Endothelial cell of umbilical vein (primary cell): ENCODE results near the gene RAB31. TPM values are rescaled to one million over a fixed set of nuclear protein-coding genes. Genes with fewer than 3 reads are reported as not detected.

Experiments used
- BruUV-seq: library from RNA; stranded (reverse); fragments of 400-500 nt; replicated peaks from 2 replicates; lab custom pipeline; 2021; lab: Mats Ljungman, UMichigan
- CTCF ChIA-PET: fragments of 300-600, 350-600 bp; sonication (Branson Sonifier 250); formaldehyde crosslinking; loops from one replicate; lab custom pipeline; 2021; ENCODE audit warnings: antibody characterized with exemption, inconsistent platforms; lab: Charles Lee
- POLR2A ChIA-PET: fragments of 300-600, 350-600 bp; sonication (Branson Sonifier 250); formaldehyde crosslinking; loops from one replicate; lab custom pipeline; 2021; ENCODE audit warnings: antibody characterized with exemption, inconsistent platforms; lab: Charles Lee
- DNase-seq: peaks from one replicate; pipeline ENCODE4 v3.0.0-alpha.2; 2011; ENCODE audit warnings: low read depth, low spot score
- FAIRE-seq: peaks from 2 replicates; lab custom pipeline; 2011; peaks lifted over from hg19 to GRCh38; lab: Jason Lieb, UNC
- H2AFZ ChIP-seq: 2 replicates; pipeline ENCODE4 v1.6.0; 2012; ENCODE audit warnings: low read depth, low read length, control low read depth, inconsistent platforms
- H3K27ac ChIP-seq: 2 replicates; pipeline ENCODE4 v1.5.1; 2011; ENCODE audit warnings: low read depth, mild to moderate bottlenecking, control low read depth, low read length, moderate library complexity; ENCODE audit not compliant: insufficient read depth
- H3K27me3 ChIP-seq, 2 experiments: 2 replicates each; pipeline versions ENCODE4 v1.6.0 to v1.6.1; 2011; ENCODE audit warnings: low read length in 2 of 2, mixed read lengths in 1 of 2; ENCODE audit not compliant: control insufficient read depth in 2 of 2, insufficient read depth in 2 of 2
- H3K36me3 ChIP-seq, 2 experiments: 2 replicates in 1 of 2; 3 replicates in 1 of 2; pipeline ENCODE4 v1.5.1; 2011; ENCODE audit warnings: low read length in 2 of 2, mild to moderate bottlenecking in 1 of 2, moderate library complexity in 1 of 2; ENCODE audit not compliant: control insufficient read depth in 2 of 2, insufficient read depth in 2 of 2; ENCODE audit errors: extremely low read depth in 1 of 2
- H3K4me1 ChIP-seq: 3 replicates; pipeline ENCODE4 v1.5.1; 2011; ENCODE audit warnings: mild to moderate bottlenecking, low read length; ENCODE audit not compliant: control insufficient read depth, insufficient read depth; ENCODE audit errors: extremely low read depth
- H3K4me2 ChIP-seq: 2 replicates; pipeline ENCODE4 v1.6.1; 2011; ENCODE audit warnings: low read length, control low read depth, mixed read lengths; ENCODE audit not compliant: insufficient read depth
- H3K4me3 ChIP-seq, 3 experiments: fragments of 200-600 bp in 1 of 3; sonication (generic), shearing (Covaris generic) in 1 of 3; replicated peaks in 1 of 3; 2 replicates each; pipeline ENCODE4 v1.5.1; 2011 to 2016; ENCODE audit warnings: control low read depth in 3 of 3, low read length in 3 of 3, mild to moderate bottlenecking in 2 of 3, inconsistent platforms in 1 of 3, low read depth in 1 of 3, moderate library complexity in 1 of 3; ENCODE audit not compliant: insufficient read depth in 1 of 3
- H3K79me2 ChIP-seq: 2 replicates; pipeline ENCODE4 v1.6.0; 2012; ENCODE audit warnings: low read length, inconsistent platforms; ENCODE audit not compliant: control insufficient read depth, insufficient read depth
- H3K9ac ChIP-seq: replicated peaks from 2 replicates; pipeline ENCODE3; 2011; ENCODE audit warnings: low read length, control low read depth; ENCODE audit not compliant: insufficient read depth; ENCODE audit errors: extremely low read depth
- H3K9me1 ChIP-seq: replicated peaks from 3 replicates; pipeline ENCODE4 v1.6.0; 2011; ENCODE audit warnings: mild to moderate bottlenecking, low read length; ENCODE audit not compliant: control insufficient read depth, insufficient read depth; ENCODE audit errors: extremely low read depth
- H3K9me3 ChIP-seq: replicated peaks from 2 replicates; pipeline ENCODE4 v1.5.1; 2012; ENCODE audit warnings: low read length, inconsistent platforms; ENCODE audit not compliant: control insufficient read depth, insufficient read depth
- H4K20me1 ChIP-seq: replicated peaks from 2 replicates; pipeline ENCODE3; 2011; ENCODE audit warnings: mild to moderate bottlenecking, low read length; ENCODE audit not compliant: control insufficient read depth, insufficient read depth; ENCODE audit errors: extremely low read depth
- CTCF ChIP-seq, 2 donors: IDR thresholded peaks; 1 replicate in 1 of 2; 2 replicates in 1 of 2; pipeline ENCODE4 v1.5.1; 2011; ENCODE audit warnings: low read length in 2 of 2, mild to moderate bottlenecking in 2 of 2, moderate library complexity in 2 of 2, control low read depth in 1 of 2, inconsistent platforms in 1 of 2, low read depth in 1 of 2; ENCODE audit not compliant: insufficient read depth in 1 of 2; ENCODE audit errors: extremely low read depth in 1 of 2
- EZH2 ChIP-seq: IDR thresholded peaks from 2 replicates; pipeline ENCODE4 v1.6.1; 2012; ENCODE audit warnings: borderline replicate concordance, low read depth, mild to moderate bottlenecking, moderate library complexity, low read length, inconsistent platforms; ENCODE audit not compliant: severe bottlenecking
- FOS ChIP-seq: IDR thresholded peaks from 2 replicates; pipeline ENCODE4 v1.6.1; 2011; ENCODE audit warnings: mild to moderate bottlenecking, low read length, moderate library complexity, borderline replicate concordance; ENCODE audit not compliant: insufficient read depth
- GATA2 ChIP-seq: IDR thresholded peaks from 2 replicates; pipeline ENCODE4 v1.7.0; 2011; ENCODE audit warnings: low read depth, mild to moderate bottlenecking, moderate library complexity, mixed read lengths, low read length; ENCODE audit not compliant: insufficient read length, insufficient read depth
- JUN ChIP-seq: IDR thresholded peaks from 2 replicates; pipeline ENCODE4 v1.6.1; 2011; ENCODE audit warnings: borderline replicate concordance, low read depth; ENCODE audit not compliant: insufficient read length, insufficient read depth
- MAX ChIP-seq: IDR thresholded peaks from 2 replicates; pipeline ENCODE4 v1.6.1; 2011; ENCODE audit not compliant: insufficient read depth, insufficient read length
- MYC ChIP-seq: IDR thresholded peaks from one replicate; pipeline ENCODE4 v1.6.1; 2011; ENCODE audit warnings: mild to moderate bottlenecking, low read depth, low read length
- POLR2A ChIP-seq: IDR thresholded peaks from 2 replicates; pipeline ENCODE4 v1.6.1; 2012; ENCODE audit warnings: low read depth, mild to moderate bottlenecking, control low read depth, low read length
- POLR2AphosphoS5 ChIP-seq: IDR thresholded peaks from 2 replicates; pipeline ENCODE4 v1.6.1; 2012; ENCODE audit warnings: low read depth, mild to moderate bottlenecking, control low read depth, low read length, moderate library complexity; ENCODE audit not compliant: insufficient read depth
- dilution Hi-C: fragments of 300-500 bp; cut with MboI; formaldehyde crosslinking; loops from one replicate; pipeline ENCODE4 v1.15.0; 2019; ENCODE audit warnings: low sequenced_read_pairs; ENCODE audit not compliant: extremely low pct_ligation_motif_present
- intact Hi-C: fragments of 100-400 bp; cut with micrococcal nuclease; formaldehyde crosslinking; loops from one replicate; pipeline ENCODE4 v1.10.0; 2022
- polyA plus RNA-seq, 4 experiments: library from polyadenylated mRNA; depleted of rRNA in 3 of 4; stranded (reverse) in 3 of 4; unstranded in 1 of 4; fragments of >200 nt; gene quantifications; 2 replicates each; pipeline versions ENCODE4 v1.2.1 to v1.2.3, GENCODE V29; 2011 to 2012; ENCODE audit warnings: missing spikeins in 1 of 4
- total RNA-seq: library from RNA; stranded (reverse); gene quantifications from 2 replicates; pipeline ENCODE4 v1.2.3, GENCODE V29; 2021

Gene RAB31
- total and polyA plus RNA-seq, 2 donors (not counting 3 experiments of a cell fraction or from before 2014, with no cell fraction given), result 30.5 TPM

GRCh38 chr18:9796011-9796410 is 87.9 kb downstream of the RAB31 start:
- intact Hi-C loops, result no loop called here
- POLR2A ChIA-PET, result no interaction called here
- Histone ChIP-seq H2AFZ (no peak overlapping the region), H3K9ac (no peak overlapping the region), H3K4me3 (no peak overlapping the region), H3K79me2 (no peaks in the 10 kb centered on the region), H3K27ac (no peak overlapping the region), H3K9me1 (no peaks in the 10 kb centered on the region), H3K36me3 (no peaks in the 10 kb centered on the region), H3K4me1 (no peaks in the 10 kb centered on the region), H3K4me2 (no peak overlapping the region), H4K20me1 (no peaks in the 10 kb centered on the region), H3K9me3 (no peaks in the 10 kb centered on the region), H3K27me3 (no peaks in the 10 kb centered on the region)
- no peak for FAIRE-seq
- no peak for DNase-seq
- TF ChIP-seq MYC (no peak), EZH2 (no peak), POLR2AphosphoS5 (no peak), JUN (no peak), FOS (no peak), MAX (no peak), POLR2A (no peak), CTCF (IDR thresholded peaks at IDR 0.05; ENCODE audit: extremely low read depth in 1 of 2, insufficient read depth in 1 of 2, low read depth in 1 of 2, low read length in 2 of 2) (no peak), GATA2 (no peak)
- dilution Hi-C loops, result no loop called here
- BruUV-seq, result no TSS peak
- CTCF ChIA-PET, result interaction anchor here (1.5 kb wide), 1 partner anchor 13 kb away, joined by 3 read pairs; no protein-coding TSS in a partner anchor
